ENCODE measurements around the gene ECHS1.
"Not testable (repeated sequence)": the region's sequence is repeated elsewhere in the genome, so short reads cannot be mapped to it uniquely, and the experiment has no call there.

GRCh38 chr10:133386951-133387350 lies 13.8 kb upstream of the ECHS1 start:
- TF ChIP-seq YY1 (IDR thresholded peaks at IDR 0.05; ENCODE audit: extremely low read depth, insufficient replicate concordance, low read depth, low read length); ZNF274 (IDR thresholded peaks at IDR 0.05; ENCODE audit: low read depth, low read length); CTCF (IDR thresholded peaks at IDR 0.05 in 2 of 3, conservative IDR thresholded peaks at IDR 0.05 in 1 of 3; ENCODE audit: borderline replicate concordance in 1 of 3, insufficient read depth in 1 of 3, low read depth in 2 of 3, low read length in 2 of 3); POLR2AphosphoS5 (IDR thresholded peaks at IDR 0.05; ENCODE audit: low read depth, low read length); CEBPB (IDR thresholded peaks at IDR 0.05; ENCODE audit: low read depth); POLR2A (IDR thresholded peaks at IDR 0.05; ENCODE audit: borderline replicate concordance, extremely low read depth, insufficient read depth, insufficient read length); SIN3A (IDR thresholded peaks at IDR 0.05; ENCODE audit: low read depth); MAX (IDR thresholded peaks at IDR 0.05); EZH2 (IDR thresholded peaks at IDR 0.05); REST (IDR thresholded peaks at IDR 0.05; ENCODE audit: low read depth); TCF7L2 (IDR thresholded peaks at IDR 0.05; ENCODE audit: borderline replicate concordance, extremely low read depth, insufficient read depth, insufficient read length); SP1 (IDR thresholded peaks at IDR 0.05; ENCODE audit: low read depth): not testable (repeated sequence)
